Amniotic epithelial cell (primary cell): ENCODE data around the gene DHX58.

Experiments
- DNase-seq: peaks from one replicate; pipeline ENCODE4 v3.0.0-alpha.2; 2010; ENCODE audit warnings: low read depth

DHX58 gene

GRCh38 chr17:42109086-42109485, 3.4 kb downstream of the DHX58 start:
- no peak for DNase-seq

GRCh38 chr17:42107597-42108576, 4.6 kb downstream of the DHX58 start:
- DNase-seq: peak; percentile 64

GRCh38 chr17:42107124-42107523, 5.4 kb downstream of the DHX58 start:
- DNase-seq: no peak

- no peak for DNase-seq
These were observed 6.5 kb downstream of the DHX58 start for GRCh38 chr17:42106009-42106408.

GRCh38 chr17:42104264-42104663, 8.2 kb downstream of the DHX58 start:
- no peak for DNase-seq

- no peak for DNase-seq
These were observed 9.1 kb downstream of the DHX58 start for GRCh38 chr17:42103221-42103954.

GRCh38 chr17:42101513-42102292, 10.8 kb downstream of the DHX58 start:
- DNase-seq: peak; percentile 59

GRCh38 chr17:42098730-42099399, 13.6 kb downstream of the DHX58 start:
- DNase-seq: no peak

GRCh38 chr17:42097691-42098631, 14.6 kb downstream of the DHX58 start, which contains the start of gene ZNF385C:
TSS of gene ZNF385C (minus strand) at chr17:42098473. CDS start at chr17:42063056, 35,417 bp downstream.
- DNase-seq: no peak

GRCh38 chr17:42096360-42097111, 16.0 kb downstream of the DHX58 start:
- no peak for DNase-seq

GRCh38 chr17:42094375-42095069, 18.0 kb downstream of the DHX58 start:
- no peak for DNase-seq

- no peak for DNase-seq
These were observed 19.6 kb downstream of the DHX58 start for GRCh38 chr17:42092939-42093338.

GRCh38 chr17:42090964-42091790, 21.3 kb downstream of the DHX58 start:
- no peak for DNase-seq

- DNase-seq: no peak
These were observed 23.8 kb downstream of the DHX58 start for GRCh38 chr17:42088736-42089135.

GRCh38 chr17:42087736-42088705, 24.5 kb downstream of the DHX58 start:
- no peak for DNase-seq

GRCh38 chr17:42087042-42087701, 25.3 kb downstream of the DHX58 start:
- peak; percentile 21 for DNase-seq
